Ectodermal cell (in vitro differentiated cells): ENCODE measurements around the gene QTRT2. TPM values are rescaled to one million over a fixed set of nuclear protein-coding genes. Genes with fewer than 3 reads are reported as not detected.

Experiments used
- H3K27ac ChIP-seq: 2 replicates; pipeline ENCODE4 v1.7.0; 2013; ENCODE audit warnings: mild to moderate bottlenecking, low read depth, low read length; ENCODE audit not compliant: insufficient read depth, poor library complexity, severe bottlenecking
- H3K27me3 ChIP-seq: 2 replicates; pipeline ENCODE4 v1.7.0; 2013; ENCODE audit warnings: mild to moderate bottlenecking, low read length; ENCODE audit not compliant: insufficient read depth, control insufficient read depth, poor library complexity, severe bottlenecking
- H3K36me3 ChIP-seq: one replicate; pipeline ENCODE4 v1.7.0; 2013; ENCODE audit warnings: low read length; ENCODE audit not compliant: control insufficient read depth, insufficient read depth
- H3K4me1 ChIP-seq: one replicate; pipeline ENCODE4 v1.7.0; 2013; ENCODE audit warnings: low read length; ENCODE audit not compliant: control insufficient read depth, insufficient read depth
- H3K4me3 ChIP-seq: 2 replicates; pipeline ENCODE4 v1.7.0; 2013; ENCODE audit warnings: low read depth, low read length, control low read depth; ENCODE audit not compliant: insufficient read depth
- H3K9me3 ChIP-seq: 2 replicates; pipeline ENCODE4 v1.7.0; 2013; ENCODE audit warnings: mild to moderate bottlenecking, low read length, moderate library complexity; ENCODE audit not compliant: control insufficient read depth
- WGBS, 2 experiments: methylation state at CpG; one replicate each; pipeline ENCODE4 v1.1.7; 2013; ENCODE audit warnings: missing lambda C conversion rate in 2 of 2; 5-methylcytosine and 5-hydroxymethylcytosine counted together
- polyA plus RNA-seq, 4 experiments: library from polyadenylated mRNA; stranded (reverse); fragments of 50-300 nt; gene quantifications; one replicate each; pipeline ENCODE4 v1.2.3, GENCODE V29; 2013

Gene QTRT2
- 33.4 TPM for polyA plus RNA-seq (2013, experiment 1 of 4)
- polyA plus RNA-seq (2013, experiment 2 of 4): 31.8 TPM
- 20.3 TPM for polyA plus RNA-seq (2013, experiment 3 of 4)
- polyA plus RNA-seq (2013, experiment 4 of 4): 24.2 TPM

- H3K36me3 ChIP-seq: no peaks in the 10 kb centered on the region
- no peaks in the 10 kb centered on the region for H3K9me3 ChIP-seq
- H3K4me3 ChIP-seq: peak within 1 kb of the TSS; percentile 86
- H3K27me3 ChIP-seq: no peaks in the 10 kb centered on the region
- peak within 1 kb of the TSS; percentile 11 for H3K27ac ChIP-seq
- H3K4me1 ChIP-seq: peaks cover 8% of the 10 kb centered on the region
- 0% methylated on average over 49 of the region's 49 CpGs for WGBS, 2 experiments
Measured at GRCh38 chr3:114056130-114057010, at the start of gene QTRT2, which contains the start of gene CCDC191. TSS of gene QTRT2 (plus strand) at chr3:114056737. CDS start at chr3:114065258, 8,521 bp downstream. TSS of gene CCDC191 (minus strand) at chr3:114056526. CDS start at chr3:114056466, 60 bp downstream.

GRCh38 chr3:114011059-114011797, 45.3 kb upstream of the QTRT2 start:
- Histone ChIP-seq H3K9me3 (no peaks in the 10 kb centered on the region), H3K4me3 (no peak overlapping the region), H3K36me3 (no peaks in the 10 kb centered on the region), H3K27ac (no peak overlapping the region), H3K27me3 (no peaks in the 10 kb centered on the region), H3K4me1 (no peaks in the 10 kb centered on the region)
- WGBS, 2 experiments: 83 to 100% methylated on average over 1 to 2 of the region's 2 CpGs

- Histone ChIP-seq H3K4me1 (no peaks in the 10 kb centered on the region), H3K9me3 (no peaks in the 10 kb centered on the region), H3K27ac (no peak overlapping the region), H3K36me3 (no peaks in the 10 kb centered on the region), H3K4me3 (no peak overlapping the region), H3K27me3 (no peaks in the 10 kb centered on the region)
- 94% methylated on average over 7 of the region's 7 CpGs for WGBS, 2 experiments
Measured at GRCh38 chr3:114014211-114014610, 42.3 kb upstream of the QTRT2 start.

- Histone ChIP-seq H3K36me3 (no peaks in the 10 kb centered on the region), H3K4me1 (peaks cover 4% of the 10 kb centered on the region), H3K27me3 (no peaks in the 10 kb centered on the region), H3K9me3 (no peaks in the 10 kb centered on the region), H3K4me3 (no peak overlapping the region), H3K27ac (no peak overlapping the region)
- WGBS, 2 experiments: 94 to 96% methylated on average over 2 of the region's 2 CpGs
Measured at GRCh38 chr3:114019486-114019885, 37.1 kb upstream of the QTRT2 start.

GRCh38 chr3:114020907-114021306, 35.6 kb upstream of the QTRT2 start:
- Histone ChIP-seq H3K27ac (no peak overlapping the region), H3K4me1 (peaks cover 4% of the 10 kb centered on the region), H3K36me3 (no peaks in the 10 kb centered on the region), H3K9me3 (no peaks in the 10 kb centered on the region), H3K4me3 (no peak overlapping the region), H3K27me3 (no peaks in the 10 kb centered on the region)
- WGBS, 2 experiments: 100% methylated on average over 1 of the region's 2 CpGs

- H3K4me1 ChIP-seq: peaks cover 4% of the 10 kb centered on the region
- H3K4me3 ChIP-seq: no peak overlapping the region
- WGBS, 2 experiments: 89 to 94% methylated on average over 4 of the region's 4 CpGs
- no peaks in the 10 kb centered on the region for H3K36me3 ChIP-seq
- H3K9me3 ChIP-seq: no peaks in the 10 kb centered on the region
- H3K27me3 ChIP-seq: no peaks in the 10 kb centered on the region
- H3K27ac ChIP-seq: no peak overlapping the region
Measured at GRCh38 chr3:114022145-114022802, 34.3 kb upstream of the QTRT2 start.

GRCh38 chr3:114025451-114025850, 31.1 kb upstream of the QTRT2 start:
- no peak overlapping the region for H3K27ac ChIP-seq
- 93 to 94% methylated on average over 2 of the region's 2 CpGs for WGBS, 2 experiments
- H3K36me3 ChIP-seq: no peaks in the 10 kb centered on the region
- no peaks in the 10 kb centered on the region for H3K27me3 ChIP-seq
- no peak overlapping the region for H3K4me3 ChIP-seq
- peaks cover 4% of the 10 kb centered on the region for H3K4me1 ChIP-seq
- no peaks in the 10 kb centered on the region for H3K9me3 ChIP-seq

- no peaks in the 10 kb centered on the region for H3K9me3 ChIP-seq
- WGBS, 2 experiments: 83% methylated on average over 1 of the region's 2 CpGs; no CpG with 5 or more reads in 1 of the 2 experiments
- no peak overlapping the region for H3K27ac ChIP-seq
- H3K36me3 ChIP-seq: no peaks in the 10 kb centered on the region
- H3K4me3 ChIP-seq: no peak overlapping the region
- peaks cover 4% of the 10 kb centered on the region for H3K4me1 ChIP-seq
- H3K27me3 ChIP-seq: no peaks in the 10 kb centered on the region
Measured at GRCh38 chr3:114026331-114026730, 30.2 kb upstream of the QTRT2 start.

- H3K4me3 ChIP-seq: no peak overlapping the region
- H3K27ac ChIP-seq: no peak overlapping the region
- no peaks in the 10 kb centered on the region for H3K27me3 ChIP-seq
- no peaks in the 10 kb centered on the region for H3K36me3 ChIP-seq
- H3K9me3 ChIP-seq: no peaks in the 10 kb centered on the region
- H3K4me1 ChIP-seq: no peaks in the 10 kb centered on the region
- 21 to 56% methylated on average over 1 of the region's 1 CpG for WGBS, 2 experiments
Measured at GRCh38 chr3:114033721-114034120, 22.8 kb upstream of the QTRT2 start.

- no peaks in the 10 kb centered on the region for H3K36me3 ChIP-seq
- H3K4me3 ChIP-seq: no peak overlapping the region
- no peaks in the 10 kb centered on the region for H3K27me3 ChIP-seq
- no peaks in the 10 kb centered on the region for H3K9me3 ChIP-seq
- H3K4me1 ChIP-seq: no peaks in the 10 kb centered on the region
- H3K27ac ChIP-seq: no peak overlapping the region
Measured at GRCh38 chr3:114034211-114034610, 22.3 kb upstream of the QTRT2 start.
